Mesenchymal stem cell (in vitro differentiated cells and primary cell): ENCODE measurements around the gene USP46.

Source experiments
- DNase-seq: peaks from one replicate; pipeline ENCODE4 v3.0.0-alpha.2; 2013
- H2AFZ ChIP-seq: one replicate; pipeline ENCODE4 v1.6.1; 2013; ENCODE audit warnings: low read depth, mild to moderate bottlenecking, control low read depth, inconsistent platforms, low read length, moderate library complexity
- H2AK5ac ChIP-seq: 2 replicates; pipeline ENCODE4 v1.6.1; 2013; ENCODE audit warnings: low read length, moderate library complexity, mild to moderate bottlenecking, inconsistent platforms; ENCODE audit not compliant: severe bottlenecking
- H2BK120ac ChIP-seq: one replicate; pipeline ENCODE4 v1.6.1; 2013; ENCODE audit warnings: low read depth, mild to moderate bottlenecking, inconsistent platforms, low read length, moderate library complexity
- H2BK12ac ChIP-seq, 2 experiments: one replicate each; pipeline ENCODE4 v1.6.1; 2013; ENCODE audit warnings: inconsistent platforms in 2 of 2, low read length in 2 of 2, mild to moderate bottlenecking in 2 of 2, moderate library complexity in 2 of 2, control low read depth in 1 of 2
- H2BK15ac ChIP-seq: one replicate; pipeline ENCODE4 v1.6.1; 2013; ENCODE audit warnings: mild to moderate bottlenecking, low read depth, inconsistent platforms; ENCODE audit not compliant: poor library complexity, severe bottlenecking
- H2BK5ac ChIP-seq: 2 replicates; pipeline ENCODE4 v1.6.1; 2013; ENCODE audit warnings: low read depth, mild to moderate bottlenecking, low read length, control low read depth, inconsistent platforms; ENCODE audit not compliant: poor library complexity, severe bottlenecking
- H3K14ac ChIP-seq, 2 experiments: one replicate each; pipeline ENCODE4 v1.6.1; 2013; ENCODE audit warnings: inconsistent platforms in 2 of 2, low read length in 2 of 2, control low read depth in 1 of 2, mild to moderate bottlenecking in 1 of 2, moderate library complexity in 1 of 2
- H3K18ac ChIP-seq, 2 experiments: one replicate each; pipeline ENCODE4 v1.6.1; 2013; ENCODE audit warnings: inconsistent platforms in 2 of 2, low read length in 2 of 2, control low read depth in 1 of 2, low read depth in 1 of 2, mild to moderate bottlenecking in 1 of 2
- H3K23ac ChIP-seq, 2 experiments: one replicate each; pipeline ENCODE4 v1.6.1; 2013; ENCODE audit warnings: inconsistent platforms in 2 of 2, low read length in 2 of 2, mild to moderate bottlenecking in 2 of 2, moderate library complexity in 2 of 2, control low read depth in 1 of 2
- H3K27ac ChIP-seq: 2 replicates; pipeline ENCODE4 v1.5.1; 2013; ENCODE audit warnings: mild to moderate bottlenecking, moderate library complexity, low read length, control low read depth, inconsistent platforms; ENCODE audit not compliant: poor library complexity, severe bottlenecking
- H3K27me3 ChIP-seq, 2 experiments: 2 replicates each; pipeline versions ENCODE4 v1.6.1 to v1.7.0; 2013; ENCODE audit warnings: low read length in 2 of 2, mild to moderate bottlenecking in 2 of 2, moderate library complexity in 2 of 2, control low read depth in 1 of 2, inconsistent platforms in 1 of 2; ENCODE audit not compliant: control insufficient read depth in 1 of 2, insufficient read depth in 1 of 2
- H3K36me3 ChIP-seq, 2 experiments: 2 replicates each; pipeline versions ENCODE4 v1.6.1 to v1.7.0; 2013; ENCODE audit warnings: low read length in 2 of 2, control low read depth in 1 of 2, inconsistent platforms in 1 of 2, low read depth in 1 of 2, mild to moderate bottlenecking in 1 of 2; ENCODE audit not compliant: insufficient read depth in 2 of 2, control insufficient read depth in 1 of 2
- H3K4ac ChIP-seq, 2 experiments: one replicate each; pipeline ENCODE4 v1.6.1; 2013; ENCODE audit warnings: inconsistent platforms in 2 of 2, low read length in 2 of 2, mild to moderate bottlenecking in 2 of 2, moderate library complexity in 2 of 2, control low read depth in 1 of 2, low read depth in 1 of 2
- H3K4me1 ChIP-seq: 2 replicates; pipeline ENCODE4 v1.6.1; 2013; ENCODE audit warnings: low read depth, low read length, control low read depth; ENCODE audit not compliant: control insufficient read depth, insufficient read depth
- H3K4me2 ChIP-seq: 2 replicates; pipeline ENCODE4 v1.6.1; 2013; ENCODE audit warnings: low read length, mild to moderate bottlenecking, inconsistent platforms; ENCODE audit not compliant: poor library complexity, severe bottlenecking
- H3K4me3 ChIP-seq, 2 experiments: 2 replicates each; pipeline versions ENCODE4 v1.5.1 to v1.7.0; 2013; ENCODE audit warnings: low read length in 2 of 2, mild to moderate bottlenecking in 2 of 2, control low read depth in 1 of 2, low read depth in 1 of 2; ENCODE audit not compliant: insufficient read depth in 1 of 2
- H3K79me1 ChIP-seq: replicated peaks from 2 replicates; pipeline ENCODE4 v1.6.1; 2013; ENCODE audit warnings: mild to moderate bottlenecking, control low read depth, low read length, inconsistent platforms; ENCODE audit not compliant: poor library complexity, severe bottlenecking
- H3K9ac ChIP-seq: 2 replicates; pipeline ENCODE4 v1.7.0; 2013; ENCODE audit warnings: mild to moderate bottlenecking, low read length, moderate library complexity
- H3K9me3 ChIP-seq: 2 replicates; pipeline ENCODE4 v1.7.0; 2013; ENCODE audit warnings: mild to moderate bottlenecking, low read length; ENCODE audit not compliant: control insufficient read depth
- H4K8ac ChIP-seq: one replicate; pipeline ENCODE4 v1.6.1; 2013; ENCODE audit warnings: inconsistent platforms, mild to moderate bottlenecking, low read length, moderate library complexity
- H4K91ac ChIP-seq: one replicate; pipeline ENCODE4 v1.6.1; 2013; ENCODE audit warnings: mild to moderate bottlenecking, low read length, inconsistent platforms
- WGBS: methylation state at CpG from one replicate; pipeline ENCODE4 v1.1.7; 2013; ENCODE audit warnings: mixed read lengths; 5-methylcytosine and 5-hydroxymethylcytosine counted together

The USP46 gene

DNA sequence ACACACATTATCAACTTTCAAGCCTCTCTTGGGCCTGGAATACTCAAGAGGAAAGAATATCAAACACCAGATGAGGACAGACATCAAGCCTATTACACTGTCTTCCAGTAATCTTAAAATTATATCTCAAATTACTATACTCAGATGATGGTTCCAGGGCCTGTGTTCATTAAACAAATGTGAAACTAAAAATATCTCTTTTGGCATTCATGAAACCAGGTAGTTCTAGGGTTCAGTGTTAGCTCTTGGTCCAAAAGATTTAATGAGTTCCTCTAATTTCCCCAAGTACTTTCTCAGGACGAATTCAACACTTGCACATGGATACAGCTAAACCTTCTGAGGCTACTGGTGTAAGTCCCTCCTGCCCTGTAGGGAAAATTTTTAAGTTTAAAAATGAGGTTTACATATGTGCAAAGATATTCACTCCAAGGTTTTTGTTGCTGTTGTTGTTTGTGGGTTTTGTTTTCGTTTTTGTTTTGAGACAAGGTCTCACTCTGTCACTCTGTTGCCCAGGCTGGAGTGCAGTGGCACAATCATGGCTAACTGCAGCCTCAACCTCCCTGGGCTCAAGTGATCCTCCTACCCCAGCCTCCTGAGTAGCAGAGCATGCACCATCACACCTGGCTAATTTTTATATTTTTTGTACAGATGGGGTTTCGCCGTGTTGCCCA lies 79.4 kb downstream of the USP46 start:
- Histone ChIP-seq H2BK15ac (no peak overlapping the region), H3K27me3 (no peaks in the 10 kb centered on the region), H2BK5ac (no peak overlapping the region), H2BK120ac (no peak overlapping the region), H3K9ac (no peak overlapping the region), H3K9me3 (no peaks in the 10 kb centered on the region), H2AFZ (no peak overlapping the region), H3K4ac (no peak overlapping the region), H3K18ac (no peak overlapping the region), H3K79me1 (no peaks in the 10 kb centered on the region), H3K4me3 (no peak overlapping the region), H2BK12ac (no peak overlapping the region), H3K4me1 (peaks cover 2% of the 10 kb centered on the region), H4K8ac (no peak overlapping the region), H4K91ac (no peak overlapping the region), H3K4me2 (no peak overlapping the region), H3K14ac (no peak overlapping the region), H3K27ac (no peak overlapping the region), H2AK5ac (no peak overlapping the region), H3K36me3 (no peaks in the 10 kb centered on the region), H3K23ac (no peak overlapping the region)
- WGBS = 91% methylated on average over 3 of the region's 4 CpGs
- DNase-seq = no peak

DNA sequence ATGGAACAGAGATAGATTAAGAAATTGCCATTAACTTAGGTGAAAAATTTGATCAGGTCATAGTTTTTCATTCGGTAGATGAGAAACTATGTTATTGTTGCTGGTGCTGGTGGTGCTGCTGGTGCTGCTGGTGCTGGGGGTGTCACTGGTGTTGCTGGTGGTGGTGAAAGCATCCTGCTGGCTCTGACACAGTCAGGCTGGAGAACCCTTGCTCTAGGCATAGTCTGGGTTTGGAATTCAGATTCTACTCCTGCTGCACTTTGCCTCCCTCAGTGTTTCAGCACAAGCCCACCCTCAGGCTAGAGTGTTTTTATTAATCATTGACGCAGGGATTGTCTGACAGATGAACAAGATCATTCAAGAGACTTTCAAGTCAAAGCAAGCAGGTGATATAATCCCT lies 80.2 kb downstream of the USP46 start:
- H2AFZ ChIP-seq = no peak overlapping the region
- H3K4me1 ChIP-seq = peaks cover 2% of the 10 kb centered on the region
- H3K4me2 ChIP-seq = no peak overlapping the region
- H3K4me3 ChIP-seq = no peak overlapping the region
- H3K9ac ChIP-seq = no peak overlapping the region
- H4K91ac ChIP-seq = peak overlapping the region; percentile 50
- peak overlapping the region in 1 of 2 experiments; percentile 62 for H3K14ac ChIP-seq
- no peak overlapping the region for H3K27ac ChIP-seq
- DNase-seq = no peak
- no peak overlapping the region for H2AK5ac ChIP-seq
- no peak overlapping the region for H2BK5ac ChIP-seq
- H4K8ac ChIP-seq = peak overlapping the region; percentile 80
- no peak overlapping the region for H2BK120ac ChIP-seq
- no peak overlapping the region for H3K23ac ChIP-seq
- no peaks in the 10 kb centered on the region for H3K79me1 ChIP-seq
- 100% methylated on average over 1 of the region's 2 CpGs for WGBS
- H3K9me3 ChIP-seq = no peaks in the 10 kb centered on the region
- no peaks in the 10 kb centered on the region for H3K27me3 ChIP-seq
- peak overlapping the region; percentile 52 to 64 for H3K18ac ChIP-seq
- no peaks in the 10 kb centered on the region for H3K36me3 ChIP-seq
- no peak overlapping the region for H2BK15ac ChIP-seq
- no peak overlapping the region for H3K4ac ChIP-seq
- H2BK12ac ChIP-seq = peak overlapping the region; percentile 55 to 84

DNA sequence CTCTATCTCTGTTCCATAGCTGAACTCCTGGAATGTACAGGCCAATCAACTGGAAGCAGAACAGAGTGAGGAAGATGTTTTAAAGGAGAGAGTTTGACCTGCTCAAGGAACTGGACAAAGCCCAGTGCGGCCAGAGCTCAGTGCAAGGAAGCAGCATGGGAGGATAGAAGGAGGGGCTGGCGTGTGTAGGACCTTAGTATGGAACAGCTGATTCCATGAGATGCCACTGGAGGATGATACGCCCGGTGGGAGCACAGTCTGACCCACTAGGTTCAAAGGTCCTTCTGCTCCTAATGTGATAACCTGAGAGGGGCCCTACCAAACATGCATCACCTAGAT lies 81.5 kb downstream of the USP46 start:
- Histone ChIP-seq H3K27ac (no peak overlapping the region), H4K8ac (no peak overlapping the region), H3K14ac (no peak overlapping the region), H3K18ac (no peak overlapping the region), H3K9me3 (no peaks in the 10 kb centered on the region), H2BK15ac (peak overlapping the region; percentile 80), H4K91ac (peak overlapping the region; percentile 23), H2BK5ac (no peak overlapping the region), H2AFZ (no peak overlapping the region), H3K4me2 (no peak overlapping the region), H3K36me3 (no peaks in the 10 kb centered on the region), H2BK12ac (peak overlapping the region in 1 of 2 experiments; percentile 11), H3K4me3 (no peak overlapping the region), H2BK120ac (no peak overlapping the region), H2AK5ac (no peak overlapping the region), H3K79me1 (no peaks in the 10 kb centered on the region), H3K27me3 (no peaks in the 10 kb centered on the region), H3K9ac (no peak overlapping the region), H3K4ac (peak overlapping the region in 1 of 2 experiments; percentile 73), H3K4me1 (peaks cover 7% of the 10 kb centered on the region), H3K23ac (no peak overlapping the region)
- peak; percentile 20 for DNase-seq
- 71% methylated on average over 4 of the region's 4 CpGs for WGBS

DNA sequence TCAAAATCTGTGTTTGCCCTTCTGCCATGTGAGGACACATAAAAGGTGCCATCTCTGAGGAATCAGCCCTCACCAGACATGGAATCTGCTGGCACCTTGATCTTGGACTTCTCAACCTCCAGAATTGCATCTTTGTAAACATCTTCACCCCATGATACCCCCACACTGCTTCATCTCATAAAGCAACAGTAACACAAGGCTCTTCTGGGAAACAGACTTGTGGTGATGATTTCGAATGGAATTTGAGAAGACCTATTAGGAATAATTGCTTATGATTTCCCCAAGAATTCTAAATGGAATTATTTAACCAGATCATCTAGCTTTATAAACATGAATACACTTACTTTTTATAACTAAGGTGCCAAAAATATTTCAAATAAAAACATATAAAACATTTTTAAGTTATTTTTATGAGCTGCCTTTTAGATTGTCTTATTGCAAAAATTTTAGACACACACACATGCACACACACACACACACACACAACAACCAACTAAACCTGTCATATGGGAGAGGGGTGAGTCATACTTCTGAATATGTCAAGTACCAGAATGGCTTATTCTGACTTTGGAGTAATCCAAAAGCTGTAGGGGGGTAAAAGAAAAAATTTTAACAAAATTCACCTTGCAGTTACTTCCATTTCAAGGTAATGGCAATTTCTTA lies 82.0 kb downstream of the USP46 start:
- Histone ChIP-seq H2AK5ac (no peak overlapping the region), H2BK5ac (no peak overlapping the region), H2AFZ (no peak overlapping the region), H4K91ac (no peak overlapping the region), H3K18ac (peak overlapping the region in 1 of 2 experiments; percentile 74), H3K23ac (no peak overlapping the region), H3K27me3 (no peaks in the 10 kb centered on the region), H3K27ac (no peak overlapping the region), H2BK12ac (peak overlapping the region in 1 of 2 experiments; percentile 96), H3K9me3 (no peaks in the 10 kb centered on the region), H3K4me3 (no peak overlapping the region), H3K4me2 (no peak overlapping the region), H3K14ac (no peak overlapping the region), H2BK15ac (no peak overlapping the region), H3K36me3 (no peaks in the 10 kb centered on the region), H3K79me1 (no peaks in the 10 kb centered on the region), H3K9ac (no peak overlapping the region), H4K8ac (no peak overlapping the region), H2BK120ac (no peak overlapping the region), H3K4me1 (peaks cover 7% of the 10 kb centered on the region), H3K4ac (peak overlapping the region in 1 of 2 experiments; percentile 66)
- DNase-seq = peak; percentile 75
- no CpG with 5 or more reads among the region's 1 CpG for WGBS
